ENCODE results near the gene CTRL. TPM values are rescaled to one million over a fixed set of nuclear protein-coding genes. Genes with fewer than 3 reads are reported as not detected.

The CTRL gene
- total and polyA plus RNA-seq, 7 donors: 0.71 to 2.1 (median 1.2) TPM; not detected in 3

GRCh38 chr16:67922740-67923139 is 8.9 kb downstream of the CTRL start:
- intact Hi-C loops (cut with DNase I): no loop called here
- Histone ChIP-seq H3K4me1 (peaks cover 0 to 41% (median 20%) of the 10 kb centered on the region in 4 donors), H3K27ac (no peak overlapping the region)

GRCh38 chr16:67922221-67922620 is 9.4 kb downstream of the CTRL start:
- H3K36me3 ChIP-seq: peaks cover under 1 to 10% (median 4%) of the 10 kb centered on the region in 4 donors
- H3K27me3 ChIP-seq: no peaks in the 10 kb centered on the region
- WGBS, 2 donors: 86 to 91% methylated on average over 5 of the region's 5 CpGs
- no peak for DNase-seq
- H3K9me3 ChIP-seq: no peaks in the 10 kb centered on the region
- peaks cover 0 to 46% (median 25%) of the 10 kb centered on the region in 4 donors for H3K4me1 ChIP-seq
- TF ChIP-seq POLR2A (IDR thresholded peaks at IDR 0.05) (no peak), POLR2AphosphoS5 (IDR thresholded peaks at IDR 0.05) (no peak), EP300 (IDR thresholded peaks at IDR 0.05) (no peak)
- TF ChIP-seq, protein P1, sequence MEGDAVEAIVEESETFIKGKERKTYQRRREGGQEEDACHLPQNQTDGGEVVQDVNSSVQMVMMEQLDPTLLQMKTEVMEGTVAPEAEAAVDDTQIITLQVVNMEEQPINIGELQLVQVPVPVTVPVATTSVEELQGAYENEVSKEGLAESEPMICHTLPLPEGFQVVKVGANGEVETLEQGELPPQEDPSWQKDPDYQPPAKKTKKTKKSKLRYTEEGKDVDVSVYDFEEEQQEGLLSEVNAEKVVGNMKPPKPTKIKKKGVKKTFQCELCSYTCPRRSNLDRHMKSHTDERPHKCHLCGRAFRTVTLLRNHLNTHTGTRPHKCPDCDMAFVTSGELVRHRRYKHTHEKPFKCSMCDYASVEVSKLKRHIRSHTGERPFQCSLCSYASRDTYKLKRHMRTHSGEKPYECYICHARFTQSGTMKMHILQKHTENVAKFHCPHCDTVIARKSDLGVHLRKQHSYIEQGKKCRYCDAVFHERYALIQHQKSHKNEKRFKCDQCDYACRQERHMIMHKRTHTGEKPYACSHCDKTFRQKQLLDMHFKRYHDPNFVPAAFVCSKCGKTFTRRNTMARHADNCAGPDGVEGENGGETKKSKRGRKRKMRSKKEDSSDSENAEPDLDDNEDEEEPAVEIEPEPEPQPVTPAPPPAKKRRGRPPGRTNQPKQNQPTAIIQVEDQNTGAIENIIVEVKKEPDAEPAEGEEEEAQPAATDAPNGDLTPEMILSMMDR (IDR thresholded peaks at IDR 0.05): no peak
- H3K4me3 ChIP-seq: no peak overlapping the region
- intact Hi-C loops (cut with DNase I): no loop called here
- H3K27ac ChIP-seq: no peak overlapping the region

More at GRCh38 chr16:67922740-67923139, 8.9 kb downstream of the CTRL start:
- DNase-seq: no peak
- Histone ChIP-seq H3K4me3 (no peak overlapping the region), H3K36me3 (peaks cover 5 to 15% (median 9%) of the 10 kb centered on the region in 4 donors), H3K27me3 (no peaks in the 10 kb centered on the region), H3K9me3 (no peaks in the 10 kb centered on the region)
- 90 to 91% methylated on average over 8 of the region's 8 CpGs for WGBS, 2 donors
- TF ChIP-seq, protein P1 (IDR thresholded peaks at IDR 0.05): no peak
- TF ChIP-seq POLR2AphosphoS5 (IDR thresholded peaks at IDR 0.05): no peak
- no peak for TF ChIP-seq POLR2A (IDR thresholded peaks at IDR 0.05)
- no peak for TF ChIP-seq EP300 (IDR thresholded peaks at IDR 0.05)

DNA sequence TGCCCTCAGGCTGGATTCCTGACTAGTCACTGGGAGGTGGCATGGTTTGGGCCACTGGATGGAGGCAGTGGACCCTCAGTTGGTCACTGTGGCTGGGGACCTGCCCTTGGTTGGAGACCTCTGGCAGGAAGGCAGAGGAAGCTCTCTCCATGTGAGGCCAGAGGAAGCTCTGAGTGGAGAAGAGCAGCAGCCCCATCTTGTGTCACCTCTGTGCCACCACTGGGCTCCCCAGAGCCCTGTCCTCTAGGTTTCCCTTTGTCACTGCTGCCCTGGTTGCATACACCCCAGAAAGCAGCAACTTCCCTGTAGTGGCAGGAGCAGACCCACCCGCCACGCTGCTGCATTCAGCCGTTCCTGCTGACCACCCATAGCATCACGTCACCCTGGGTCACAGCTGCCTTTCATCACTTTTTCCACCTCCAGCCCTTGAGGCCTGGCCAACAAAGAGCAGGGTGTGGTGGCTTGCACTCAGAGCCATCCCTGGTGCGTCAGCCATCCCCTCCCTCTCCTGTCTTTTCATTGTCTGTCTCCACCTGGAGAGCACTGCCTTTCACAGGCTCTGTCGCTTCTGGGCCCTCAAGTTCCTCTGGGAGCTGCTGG is 11.9 kb downstream of the CTRL start:
- no peak for DNase-seq
- WGBS, 2 donors: 86 to 91% methylated on average over 6 of the region's 6 CpGs
- TF ChIP-seq POLR2A (IDR thresholded peaks at IDR 0.05) (no peak), POLR2AphosphoS5 (IDR thresholded peaks at IDR 0.05) (no peak), EP300 (IDR thresholded peaks at IDR 0.05) (no peak)
- TF ChIP-seq, protein P1 (IDR thresholded peaks at IDR 0.05): no peak
- intact Hi-C loops (cut with DNase I): no loop called here
- peaks cover 0 to 24% (median 3%) of the 10 kb centered on the region in 4 donors for H3K36me3 ChIP-seq
- H3K4me3 ChIP-seq: no peak overlapping the region
- H3K27ac ChIP-seq: peak overlapping the region in 2 of 4 donors; percentile 29 to 43
- H3K27me3 ChIP-seq: no peaks in the 10 kb centered on the region
- peaks cover 0 to 55% (median 38%) of the 10 kb centered on the region in 4 donors for H3K4me1 ChIP-seq
- H3K9me3 ChIP-seq: no peaks in the 10 kb centered on the region

DNA sequence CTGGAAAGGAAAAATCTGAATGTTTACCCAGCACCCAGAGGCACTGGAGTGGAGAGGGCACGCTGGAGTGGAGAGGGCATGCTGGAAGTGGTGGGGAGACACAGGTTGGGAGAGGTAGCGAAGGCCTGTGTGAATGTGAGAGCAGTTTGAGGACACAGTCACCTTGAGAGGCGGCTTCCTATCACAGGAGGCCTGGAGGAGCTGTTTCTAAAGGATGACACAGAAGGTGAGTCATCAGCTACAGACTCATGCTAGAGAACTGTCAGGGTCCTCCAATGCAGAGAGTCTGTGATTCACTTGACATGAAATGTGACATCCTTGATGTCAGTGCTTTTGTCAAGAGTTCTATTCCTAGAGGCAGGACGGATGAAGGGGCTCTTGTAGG is 13.8 kb downstream of the CTRL start:
- no peak for DNase-seq
- Histone ChIP-seq H3K4me1 (peaks cover 0 to 43% (median 32%) of the 10 kb centered on the region in 4 donors), H3K36me3 (peaks cover 0 to 22% (median 1%) of the 10 kb centered on the region in 4 donors), H3K4me3 (no peak overlapping the region), H3K27ac (peak overlapping the region; percentile 41 to 75 (median 73)), H3K9me3 (no peaks in the 10 kb centered on the region), H3K27me3 (no peaks in the 10 kb centered on the region)
- intact Hi-C loops (cut with DNase I): no loop called here
- TF ChIP-seq, protein P1 (IDR thresholded peaks at IDR 0.05): no peak
- 87 to 92% methylated on average over 4 of the region's 4 CpGs for WGBS, 2 donors
